Measurements from ENCODE around the gene CST5.
"Not testable (repeated sequence)": the region's sequence is repeated elsewhere in the genome, so short reads cannot be mapped to it uniquely, and the experiment has no call there.

CST5 gene

GRCh38 chr20:23878787-23879186 lies 761 bp downstream of the CST5 start:
- no peaks in the 10 kb centered on the region for H3K9me3 ChIP-seq (ENCODE audit: control insufficient read depth, insufficient read depth, low read length)
- H3K4me1 ChIP-seq (ENCODE audit: insufficient read depth, low read length) = no peaks in the 10 kb centered on the region
- H3K36me3 ChIP-seq (ENCODE audit: insufficient read depth, low read length) = no peaks in the 10 kb centered on the region
- H3K9ac ChIP-seq (ENCODE audit: low read depth, low read length) = no peak overlapping the region

- not testable (repeated sequence) for H3K36me3 ChIP-seq (ENCODE audit: insufficient read depth, low read length); H3K9ac ChIP-seq (ENCODE audit: low read depth, low read length); H3K4me1 ChIP-seq (ENCODE audit: insufficient read depth, low read length); H3K9me3 ChIP-seq (ENCODE audit: control insufficient read depth, insufficient read depth, low read length)
Measured at GRCh38 chr20:23878016-23878542, 1.5 kb downstream of the CST5 start.

DNA sequence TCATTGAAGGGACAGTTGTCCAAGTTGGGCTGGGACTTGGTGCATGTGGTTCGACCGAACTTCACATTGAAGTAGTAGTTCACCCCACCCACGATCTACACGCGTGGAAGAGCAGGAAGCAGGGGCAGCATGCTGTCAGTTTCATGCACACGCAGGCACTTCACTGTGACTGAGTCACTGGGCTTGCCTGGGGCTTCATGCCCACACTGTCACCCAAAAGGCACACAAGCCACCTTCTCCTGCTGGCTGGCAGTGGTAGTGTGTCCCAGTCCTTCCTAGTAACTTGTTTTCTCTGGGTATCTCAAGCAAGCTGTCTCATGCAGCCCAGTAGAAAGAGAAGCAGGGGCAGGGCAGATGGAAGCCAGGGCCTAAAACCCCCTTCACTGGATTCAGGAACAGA lies 2.0 kb downstream of the CST5 start:
- H3K36me3 ChIP-seq (ENCODE audit: insufficient read depth, low read length) = no peaks in the 10 kb centered on the region
- no peaks in the 10 kb centered on the region for H3K9me3 ChIP-seq (ENCODE audit: control insufficient read depth, insufficient read depth, low read length)
- H3K9ac ChIP-seq (ENCODE audit: low read depth, low read length) = no peak overlapping the region
- H3K4me1 ChIP-seq (ENCODE audit: insufficient read depth, low read length) = no peaks in the 10 kb centered on the region

GRCh38 chr20:23875606-23876237 lies 3.8 kb downstream of the CST5 start:
- H3K9ac ChIP-seq (ENCODE audit: low read depth, low read length) = no peak overlapping the region
- no peaks in the 10 kb centered on the region for H3K36me3 ChIP-seq (ENCODE audit: insufficient read depth, low read length)
- peaks cover 9% of the 10 kb centered on the region for H3K4me1 ChIP-seq (ENCODE audit: insufficient read depth, low read length)

GRCh38 chr20:23874747-23875146 lies 4.8 kb downstream of the CST5 start:
- no peaks in the 10 kb centered on the region for H3K36me3 ChIP-seq (ENCODE audit: insufficient read depth, low read length)

More at GRCh38 chr20:23875606-23876237, 3.8 kb downstream of the CST5 start:
- no peaks in the 10 kb centered on the region for H3K9me3 ChIP-seq (ENCODE audit: control insufficient read depth, insufficient read depth, low read length)

GRCh38 chr20:23873370-23874015 lies 6.1 kb downstream of the CST5 start:
- Histone ChIP-seq H3K4me1 (ENCODE audit: insufficient read depth, low read length) (peaks cover 27% of the 10 kb centered on the region), H3K36me3 (ENCODE audit: insufficient read depth, low read length) (no peaks in the 10 kb centered on the region), H3K9ac (ENCODE audit: low read depth, low read length) (no peak overlapping the region), H3K9me3 (ENCODE audit: control insufficient read depth, insufficient read depth, low read length) (no peaks in the 10 kb centered on the region)

More at GRCh38 chr20:23874747-23875146, 4.8 kb downstream of the CST5 start:
- no peak overlapping the region for H3K9ac ChIP-seq (ENCODE audit: low read depth, low read length)
- H3K4me1 ChIP-seq (ENCODE audit: insufficient read depth, low read length) = peaks cover 18% of the 10 kb centered on the region
- H3K9me3 ChIP-seq (ENCODE audit: control insufficient read depth, insufficient read depth, low read length) = no peaks in the 10 kb centered on the region

- no peaks in the 10 kb centered on the region for H3K9me3 ChIP-seq (ENCODE audit: control insufficient read depth, insufficient read depth, low read length)
- no peaks in the 10 kb centered on the region for H3K36me3 ChIP-seq (ENCODE audit: insufficient read depth, low read length)
Measured at GRCh38 chr20:23872065-23872464, 7.5 kb downstream of the CST5 start.

GRCh38 chr20:23870461-23870860 lies 9.1 kb downstream of the CST5 start:
- H3K36me3 ChIP-seq (ENCODE audit: insufficient read depth, low read length) = no peaks in the 10 kb centered on the region
- H3K9me3 ChIP-seq (ENCODE audit: control insufficient read depth, insufficient read depth, low read length) = no peaks in the 10 kb centered on the region
- H3K4me1 ChIP-seq (ENCODE audit: insufficient read depth, low read length) = peaks cover 44% of the 10 kb centered on the region
- H3K9ac ChIP-seq (ENCODE audit: low read depth, low read length) = no peak overlapping the region

More at GRCh38 chr20:23872065-23872464, 7.5 kb downstream of the CST5 start:
- peaks cover 35% of the 10 kb centered on the region for H3K4me1 ChIP-seq (ENCODE audit: insufficient read depth, low read length)
- no peak overlapping the region for H3K9ac ChIP-seq (ENCODE audit: low read depth, low read length)

GRCh38 chr20:23869520-23869919 lies 10.0 kb downstream of the CST5 start:
- H3K9me3 ChIP-seq (ENCODE audit: control insufficient read depth, insufficient read depth, low read length) = no peaks in the 10 kb centered on the region
- no peak overlapping the region for H3K9ac ChIP-seq (ENCODE audit: low read depth, low read length)
- H3K36me3 ChIP-seq (ENCODE audit: insufficient read depth, low read length) = no peaks in the 10 kb centered on the region
- peaks cover 44% of the 10 kb centered on the region for H3K4me1 ChIP-seq (ENCODE audit: insufficient read depth, low read length)

GRCh38 chr20:23868321-23868720 lies 11.2 kb downstream of the CST5 start:
- Histone ChIP-seq H3K36me3 (ENCODE audit: insufficient read depth, low read length) (no peaks in the 10 kb centered on the region), H3K9me3 (ENCODE audit: control insufficient read depth, insufficient read depth, low read length) (no peaks in the 10 kb centered on the region), H3K4me1 (ENCODE audit: insufficient read depth, low read length) (peaks cover 44% of the 10 kb centered on the region), H3K9ac (ENCODE audit: low read depth, low read length) (0 out of 2 replicates have a peak overlapping the region, but pooled peaks have one; percentile 16)

DNA sequence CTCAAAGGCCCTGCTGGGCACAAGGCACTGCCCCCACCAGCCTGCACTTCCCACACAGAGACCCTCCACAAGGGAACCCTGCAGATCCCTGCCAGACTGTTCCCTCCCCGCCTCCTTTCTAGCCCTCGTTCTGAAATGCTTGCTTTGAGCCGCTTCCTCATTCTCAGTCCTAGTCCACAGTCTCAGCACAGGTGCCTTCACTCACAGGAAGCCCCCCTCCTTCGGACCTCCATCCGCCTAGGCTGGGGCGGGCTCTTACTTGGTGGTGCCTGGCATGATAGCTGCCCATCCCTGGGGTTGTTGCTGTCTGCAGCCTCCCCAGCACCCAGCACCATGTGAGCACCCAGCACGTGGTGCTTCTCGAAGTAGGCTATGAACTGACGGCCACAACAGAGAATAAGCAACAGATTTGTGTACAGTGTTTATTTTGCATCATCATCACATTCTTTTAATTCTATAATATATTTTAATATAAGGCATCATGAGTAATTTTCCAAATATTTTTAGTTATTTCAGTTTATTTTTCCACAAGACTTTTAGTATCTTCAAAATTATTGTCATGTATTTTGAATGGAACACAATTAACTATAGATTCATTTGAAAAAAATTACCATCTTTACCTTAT lies 12.3 kb downstream of the CST5 start:
- H3K4me1 ChIP-seq (ENCODE audit: insufficient read depth, low read length) = peaks cover 44% of the 10 kb centered on the region
- no peak overlapping the region for H3K9ac ChIP-seq (ENCODE audit: low read depth, low read length)
- H3K36me3 ChIP-seq (ENCODE audit: insufficient read depth, low read length) = no peaks in the 10 kb centered on the region
- H3K9me3 ChIP-seq (ENCODE audit: control insufficient read depth, insufficient read depth, low read length) = no peaks in the 10 kb centered on the region

DNA sequence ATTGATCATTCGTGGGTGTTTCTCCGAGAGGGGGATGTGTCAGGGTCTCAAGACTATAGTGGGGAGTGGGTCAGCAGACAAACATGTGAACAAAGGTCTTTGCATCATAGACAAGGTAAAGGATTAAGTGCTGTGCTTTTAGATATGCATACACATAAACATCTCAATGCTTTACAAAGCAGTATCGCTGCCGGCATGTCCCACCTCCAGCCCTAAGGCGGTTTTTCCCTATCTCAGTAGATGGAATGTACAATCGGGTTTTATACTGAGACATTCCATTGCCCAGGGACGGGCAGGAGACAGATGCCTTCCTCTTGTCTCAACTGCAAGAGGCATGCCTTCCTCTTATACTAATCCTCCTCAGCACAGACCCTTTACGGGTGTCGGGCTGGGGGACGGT lies 18.8 kb downstream of the CST5 start:
- not testable (repeated sequence) for H3K36me3 ChIP-seq (ENCODE audit: insufficient read depth, low read length); H3K9ac ChIP-seq (ENCODE audit: low read depth, low read length); H3K9me3 ChIP-seq (ENCODE audit: control insufficient read depth, insufficient read depth, low read length); H3K4me1 ChIP-seq (ENCODE audit: insufficient read depth, low read length)

- H3K4me1 ChIP-seq (ENCODE audit: insufficient read depth, low read length) = peaks cover 9% of the 10 kb centered on the region; the same call in 1 of the 2 replicates
- H3K36me3 ChIP-seq (ENCODE audit: insufficient read depth, low read length) = no peaks in the 10 kb centered on the region
- H3K9ac ChIP-seq (ENCODE audit: low read depth, low read length) = peak overlapping the region; percentile 28; the same call in 1 of the 2 replicates
- H3K9me3 ChIP-seq (ENCODE audit: control insufficient read depth, insufficient read depth, low read length) = no peaks in the 10 kb centered on the region
Measured at GRCh38 chr20:23857962-23858595, 21.5 kb downstream of the CST5 start.

- Histone ChIP-seq H3K4me1 (ENCODE audit: insufficient read depth, low read length) (peaks cover 9% of the 10 kb centered on the region; the same call in 1 of the 2 replicates), H3K9me3 (ENCODE audit: control insufficient read depth, insufficient read depth, low read length) (no peaks in the 10 kb centered on the region), H3K9ac (ENCODE audit: low read depth, low read length) (no peak overlapping the region), H3K36me3 (ENCODE audit: insufficient read depth, low read length) (no peaks in the 10 kb centered on the region)
Measured at GRCh38 chr20:23856736-23857135, 22.8 kb downstream of the CST5 start.
